ENCODE results near the gene GPR32.
"Not testable (repeated sequence)": the region's sequence is repeated elsewhere in the genome, so short reads cannot be mapped to it uniquely, and the experiment has no call there.

GPR32 gene

DNA sequence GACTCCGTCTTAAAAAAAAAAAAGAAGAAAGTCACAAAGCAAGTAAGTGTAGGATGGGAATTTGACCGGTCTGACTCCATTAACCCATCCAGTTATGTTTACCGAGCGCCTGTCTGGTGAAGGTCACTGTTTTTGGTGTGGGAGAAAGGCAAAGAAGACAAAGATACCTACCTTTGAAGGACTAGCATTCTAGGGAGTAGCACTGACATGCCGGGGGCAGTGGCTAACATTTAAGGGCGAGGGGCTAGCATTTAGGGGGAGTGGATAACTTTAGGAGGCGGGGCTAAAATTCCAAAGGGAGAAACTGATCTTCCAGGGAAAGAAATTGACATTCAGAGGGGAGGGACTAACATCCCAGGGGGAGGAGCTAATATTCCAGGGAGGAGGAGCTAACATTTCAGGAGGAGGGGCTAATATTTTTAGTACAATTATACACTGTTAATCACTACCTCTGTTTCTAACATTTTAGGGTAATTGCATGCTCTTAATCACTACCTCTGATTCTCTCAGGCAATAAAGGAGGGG is 8.7 kb downstream of the GPR32 start:
- POLR2A ChIA-PET, result no interaction called here
- CTCF ChIA-PET, result interaction anchor here (0.9 to 7.5 kb wide), 5 partner anchors 16 to 109 kb away, joined by 4 to 36 read pairs (median 5); no protein-coding TSS in a partner anchor
- Histone ChIP-seq H3K4me3 (ENCODE audit: control insufficient read depth in 1 of 7, extremely low read depth in 1 of 7, insufficient read depth in 4 of 7, low read depth in 2 of 7, low read length in 6 of 7) (no peak overlapping the region), H3K27ac (ENCODE audit: insufficient read depth in 1 of 2, low read depth in 1 of 2, low read length in 2 of 2, poor library complexity in 1 of 2, severe bottlenecking in 2 of 2) (no peak overlapping the region), H3K36me3 (ENCODE audit: control insufficient read depth in 4 of 4, insufficient read depth in 4 of 4, low read length in 3 of 4) (no peaks in the 10 kb centered on the region), H3K27me3 (replicated peaks in 2 of 5; ENCODE audit: control insufficient read depth in 4 of 5, insufficient read depth in 5 of 5, low read length in 4 of 5) (peaks cover 4 to 82% (median 28%) of the 10 kb centered on the region in 5 experiments), H3K9me3 (ENCODE audit: control extremely low read depth in 1 of 5, control insufficient read depth in 4 of 5, insufficient read depth in 2 of 5, low read depth in 1 of 5, low read length in 4 of 5) (peaks cover 0 to 10% (median 0%) of the 10 kb centered on the region in 5 experiments), H3K4me1 (ENCODE audit: control extremely low read depth in 1 of 4, control insufficient read depth in 4 of 4, insufficient read depth in 4 of 4, low read length in 3 of 4) (peaks cover 0 to 13% (median 4%) of the 10 kb centered on the region in 4 experiments)
- DNase-seq, result no peak
- 61% methylated on average over 7 of the region's 7 CpGs for WGBS (ENCODE audit: insufficient coverage)

DNA sequence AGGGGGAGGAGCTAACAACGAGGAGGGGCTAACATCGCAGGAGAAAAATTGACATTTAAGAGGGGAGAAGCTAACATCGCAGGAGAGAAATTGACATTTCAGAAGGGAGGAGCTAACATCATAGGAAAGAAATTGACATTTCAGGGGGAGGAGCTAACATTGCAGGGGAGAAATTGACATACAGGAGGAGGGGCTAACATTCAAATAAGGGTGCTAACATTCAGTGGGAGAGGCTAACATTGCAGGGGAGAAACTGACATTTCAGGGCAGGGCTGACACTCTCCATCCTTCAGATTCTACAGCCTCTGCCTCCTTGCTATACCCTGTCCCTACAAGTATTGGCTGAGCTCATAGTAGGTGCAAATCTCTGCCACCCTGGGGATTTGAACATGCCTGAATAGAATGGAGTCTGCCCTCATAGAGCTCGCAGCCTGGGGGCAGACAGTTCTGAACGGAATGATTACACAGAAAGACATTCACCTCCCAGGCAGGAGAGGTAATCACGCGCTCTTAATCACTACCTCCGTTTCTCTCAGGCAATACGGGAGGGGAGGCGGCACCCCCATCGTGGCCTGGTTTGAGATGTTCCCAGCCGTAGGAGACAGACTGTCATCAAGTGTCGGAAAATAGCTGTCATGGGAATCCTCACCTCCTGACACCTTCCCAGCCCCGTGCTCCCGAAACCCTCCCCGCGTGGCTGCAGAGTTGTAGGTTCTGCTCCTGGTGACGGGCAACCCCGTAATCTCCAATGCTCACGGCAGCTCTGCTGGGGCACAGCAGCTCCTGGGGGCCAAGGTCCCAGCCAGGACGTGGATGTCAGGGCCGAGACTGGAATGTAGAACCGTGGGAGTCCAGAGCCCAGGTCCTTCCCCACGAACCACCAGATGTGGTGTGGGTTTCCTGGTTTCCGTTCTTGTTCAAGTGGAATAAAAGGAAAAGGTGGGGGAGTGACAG is 9.5 kb downstream of the GPR32 start:
- H3K27me3 ChIP-seq (replicated peaks in 2 of 5; ENCODE audit: control insufficient read depth in 4 of 5, insufficient read depth in 5 of 5, low read length in 4 of 5), result peaks cover 4 to 76% (median 27%) of the 10 kb centered on the region in 5 experiments

DNA sequence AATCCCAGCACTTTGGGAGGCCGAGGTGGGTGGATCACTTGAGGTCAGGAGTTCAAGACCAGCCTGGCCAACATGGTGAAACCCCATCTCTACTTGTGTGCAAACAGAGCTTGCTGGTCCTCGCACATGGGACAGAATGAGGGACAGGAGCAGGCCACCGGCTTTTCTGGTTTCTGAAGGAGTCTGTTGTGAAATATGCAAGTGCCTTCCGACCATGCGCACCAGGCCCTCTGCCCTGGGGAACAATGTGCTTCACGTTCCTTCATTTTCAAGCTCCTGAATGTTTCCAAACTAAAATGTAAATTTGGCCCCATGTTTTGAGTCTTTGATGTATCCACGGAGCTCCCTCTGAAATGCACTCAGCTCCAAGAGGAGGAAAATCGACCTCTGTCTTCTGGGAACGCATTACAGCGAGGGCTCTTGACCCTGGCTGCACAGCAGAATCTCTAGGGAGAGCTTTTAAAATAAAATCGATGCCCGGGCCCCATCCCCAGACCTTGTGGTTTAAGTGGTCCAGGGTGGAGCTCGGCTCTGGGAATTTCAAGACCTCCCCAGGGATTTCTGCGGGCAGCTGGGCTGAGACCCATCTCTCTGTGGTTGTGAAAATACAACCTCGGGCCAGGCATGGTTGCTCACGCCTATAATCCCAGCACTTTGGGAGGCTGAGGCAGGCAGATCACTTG is 10.6 kb downstream of the GPR32 start:
- ChIA-PET CTCF (interaction anchor here (0.8 to 7.5 kb wide), 5 partner anchors 59 to 243 kb away, joined by 3 to 36 read pairs (median 10); partner anchors contain the start of gene CLEC11A), POLR2A (no interaction called here)
- peaks cover 0 to 13% (median 4%) of the 10 kb centered on the region in 4 experiments for H3K4me1 ChIP-seq (ENCODE audit: control extremely low read depth in 1 of 4, control insufficient read depth in 4 of 4, insufficient read depth in 4 of 4, low read length in 3 of 4)
- H3K9me3 ChIP-seq (ENCODE audit: control extremely low read depth in 1 of 5, control insufficient read depth in 4 of 5, insufficient read depth in 2 of 5, low read depth in 1 of 5, low read length in 4 of 5), result peaks cover 0 to 10% (median 0%) of the 10 kb centered on the region in 5 experiments
- no peaks in the 10 kb centered on the region for H3K36me3 ChIP-seq (ENCODE audit: control insufficient read depth in 4 of 4, insufficient read depth in 4 of 4, low read length in 3 of 4)
- H3K27ac ChIP-seq (ENCODE audit: insufficient read depth in 1 of 2, low read depth in 1 of 2, low read length in 2 of 2, poor library complexity in 1 of 2, severe bottlenecking in 2 of 2), result no peak overlapping the region
- WGBS (ENCODE audit: insufficient coverage), result 65% methylated on average over 12 of the region's 16 CpGs
- peaks cover 4 to 70% (median 22%) of the 10 kb centered on the region in 5 experiments for H3K27me3 ChIP-seq (replicated peaks in 2 of 5; ENCODE audit: control insufficient read depth in 4 of 5, insufficient read depth in 5 of 5, low read length in 4 of 5)
- no peak for DNase-seq
- H3K4me3 ChIP-seq (ENCODE audit: control insufficient read depth in 1 of 7, extremely low read depth in 1 of 7, insufficient read depth in 4 of 7, low read depth in 2 of 7, low read length in 6 of 7), result no peak overlapping the region

More for the DNA sequence above, 9.5 kb downstream of the GPR32 start:
- ChIA-PET POLR2A (no interaction called here), CTCF (interaction anchor here (0.9 to 7.5 kb wide), 6 partner anchors 15 to 242 kb away, joined by 4 to 36 read pairs (median 5); no protein-coding TSS in a partner anchor)
- Histone ChIP-seq H3K4me1 (ENCODE audit: control extremely low read depth in 1 of 4, control insufficient read depth in 4 of 4, insufficient read depth in 4 of 4, low read length in 3 of 4) (peaks cover 0 to 13% (median 4%) of the 10 kb centered on the region in 4 experiments), H3K9me3 (ENCODE audit: control extremely low read depth in 1 of 5, control insufficient read depth in 4 of 5, insufficient read depth in 2 of 5, low read depth in 1 of 5, low read length in 4 of 5) (peaks cover 0 to 10% (median 0%) of the 10 kb centered on the region in 5 experiments), H3K36me3 (ENCODE audit: control insufficient read depth in 4 of 4, insufficient read depth in 4 of 4, low read length in 3 of 4) (no peaks in the 10 kb centered on the region), H3K27ac (ENCODE audit: insufficient read depth in 1 of 2, low read depth in 1 of 2, low read length in 2 of 2, poor library complexity in 1 of 2, severe bottlenecking in 2 of 2) (no peak overlapping the region), H3K4me3 (ENCODE audit: control insufficient read depth in 1 of 7, extremely low read depth in 1 of 7, insufficient read depth in 4 of 7, low read depth in 2 of 7, low read length in 6 of 7) (no peak overlapping the region)
- WGBS (ENCODE audit: insufficient coverage), result 44% methylated on average over 18 of the region's 25 CpGs
- DNase-seq, result no peak

DNA sequence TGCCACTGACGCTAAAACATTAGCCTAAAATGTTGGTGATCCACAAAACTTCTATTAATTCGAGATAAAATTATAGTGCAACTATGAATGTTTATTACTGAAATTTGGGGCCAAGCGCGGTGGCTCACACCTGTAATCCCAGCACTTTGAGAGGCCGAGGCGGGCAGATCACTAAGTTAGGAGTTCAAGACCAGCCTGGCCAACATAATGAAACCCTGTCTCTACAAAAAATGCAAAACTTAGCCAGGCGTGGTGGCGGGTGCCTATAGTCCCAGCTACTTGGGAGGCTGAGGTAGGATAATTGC is 13.5 kb downstream of the GPR32 start:
- peaks cover 3 to 44% (median 13%) of the 10 kb centered on the region in 5 experiments for H3K27me3 ChIP-seq (replicated peaks in 2 of 5; ENCODE audit: control insufficient read depth in 4 of 5, insufficient read depth in 5 of 5, low read length in 4 of 5)
- H3K27ac ChIP-seq (ENCODE audit: insufficient read depth in 1 of 2, low read depth in 1 of 2, low read length in 2 of 2, poor library complexity in 1 of 2, severe bottlenecking in 2 of 2); H3K9me3 ChIP-seq (ENCODE audit: control extremely low read depth in 1 of 5, control insufficient read depth in 4 of 5, insufficient read depth in 2 of 5, low read depth in 1 of 5, low read length in 4 of 5); H3K4me1 ChIP-seq (ENCODE audit: control extremely low read depth in 1 of 4, control insufficient read depth in 4 of 4, insufficient read depth in 4 of 4, low read length in 3 of 4); H3K4me3 ChIP-seq (ENCODE audit: control insufficient read depth in 1 of 7, extremely low read depth in 1 of 7, insufficient read depth in 4 of 7, low read depth in 2 of 7, low read length in 6 of 7); H3K36me3 ChIP-seq (ENCODE audit: control insufficient read depth in 4 of 4, insufficient read depth in 4 of 4, low read length in 3 of 4); DNase-seq: not testable (repeated sequence)
- ChIA-PET CTCF (interaction anchor here (0.6 to 7.5 kb wide), 10 partner anchors 9 to 194 kb away, joined by 3 to 36 read pairs (median 4); partner anchors contain the start of gene CLEC11A), POLR2A (interaction anchor here (1.0 kb wide), 1 partner anchor 59 kb away, joined by 3 read pairs; no protein-coding TSS in a partner anchor)
- 56% methylated on average over 4 of the region's 8 CpGs for WGBS (ENCODE audit: insufficient coverage)

DNA sequence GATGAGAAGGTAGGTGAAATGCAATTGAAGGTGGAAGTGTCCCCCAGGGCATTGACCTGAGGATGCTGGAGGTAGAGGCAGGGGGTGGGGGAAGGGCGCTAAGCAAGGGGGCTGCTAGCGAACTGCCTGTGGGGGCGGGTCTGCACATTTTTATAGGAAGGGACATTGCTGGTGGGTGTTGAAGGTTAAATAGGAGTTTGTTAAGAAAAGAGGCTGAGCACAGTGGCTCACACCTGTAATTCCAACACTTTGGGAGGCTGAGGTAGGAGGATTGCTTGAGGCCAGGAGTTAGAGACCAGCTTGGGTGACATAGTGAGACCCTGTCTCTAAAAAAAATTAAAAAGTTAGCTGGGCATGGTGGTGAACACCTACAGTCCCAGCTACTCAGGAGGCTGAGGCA is 14.4 kb downstream of the GPR32 start:
- Histone ChIP-seq H3K27ac (ENCODE audit: insufficient read depth in 1 of 2, low read depth in 1 of 2, low read length in 2 of 2, poor library complexity in 1 of 2, severe bottlenecking in 2 of 2) (no peak overlapping the region), H3K36me3 (ENCODE audit: control insufficient read depth in 4 of 4, insufficient read depth in 4 of 4, low read length in 3 of 4) (no peaks in the 10 kb centered on the region), H3K9me3 (ENCODE audit: control extremely low read depth in 1 of 5, control insufficient read depth in 4 of 5, insufficient read depth in 2 of 5, low read depth in 1 of 5, low read length in 4 of 5) (no peaks in the 10 kb centered on the region), H3K4me1 (ENCODE audit: control extremely low read depth in 1 of 4, control insufficient read depth in 4 of 4, insufficient read depth in 4 of 4, low read length in 3 of 4) (peaks cover 0 to 4% (median under 1%) of the 10 kb centered on the region in 4 experiments), H3K27me3 (replicated peaks in 2 of 5; ENCODE audit: control insufficient read depth in 4 of 5, insufficient read depth in 5 of 5, low read length in 4 of 5) (peaks cover 0 to 35% (median 5%) of the 10 kb centered on the region in 5 experiments), H3K4me3 (ENCODE audit: control insufficient read depth in 1 of 7, extremely low read depth in 1 of 7, insufficient read depth in 4 of 7, low read depth in 2 of 7, low read length in 6 of 7) (no peak overlapping the region)
- 89% methylated on average over 3 of the region's 3 CpGs for WGBS (ENCODE audit: insufficient coverage)
- CTCF ChIA-PET, result interaction anchor here (1.0 to 3.8 kb wide), 6 partner anchors 63 to 195 kb away, joined by 3 to 26 read pairs (median 4); partner anchors contain the start of gene CLEC11A
- POLR2A ChIA-PET, result interaction anchor here (0.6 kb wide), 1 partner anchor 89 kb away, joined by 3 read pairs; no protein-coding TSS in a partner anchor
- no peak for DNase-seq

DNA sequence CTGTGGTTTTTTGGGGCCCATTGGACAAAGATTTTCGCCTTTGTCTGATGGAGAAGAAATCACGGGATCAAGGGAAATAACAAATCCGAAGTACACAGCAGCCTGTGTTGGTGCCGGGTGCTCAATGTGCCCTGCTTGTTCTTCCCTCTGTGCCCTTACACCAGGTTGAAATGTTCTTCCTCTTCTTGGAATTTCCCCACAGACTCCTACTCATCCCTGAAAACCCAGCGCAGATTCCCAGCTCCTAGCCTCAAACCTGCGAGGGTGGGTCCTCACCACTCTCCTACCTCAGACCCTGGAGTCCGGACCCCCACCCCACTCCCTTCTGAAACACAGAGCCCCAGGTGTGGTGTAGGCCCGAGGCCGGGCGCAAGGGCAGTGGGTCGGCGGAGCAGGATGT is 15.1 kb downstream of the GPR32 start:
- H3K27me3 ChIP-seq (replicated peaks in 2 of 5; ENCODE audit: control insufficient read depth in 4 of 5, insufficient read depth in 5 of 5, low read length in 4 of 5), result peaks cover 0 to 29% (median 5%) of the 10 kb centered on the region in 5 experiments
- H3K4me1 ChIP-seq (ENCODE audit: control extremely low read depth in 1 of 4, control insufficient read depth in 4 of 4, insufficient read depth in 4 of 4, low read length in 3 of 4), result peaks cover 0 to 4% (median under 1%) of the 10 kb centered on the region in 4 experiments
- H3K4me3 ChIP-seq (ENCODE audit: control insufficient read depth in 1 of 7, extremely low read depth in 1 of 7, insufficient read depth in 4 of 7, low read depth in 2 of 7, low read length in 6 of 7), result no peak overlapping the region
- H3K9me3 ChIP-seq (ENCODE audit: control extremely low read depth in 1 of 5, control insufficient read depth in 4 of 5, insufficient read depth in 2 of 5, low read depth in 1 of 5, low read length in 4 of 5), result no peaks in the 10 kb centered on the region
- no peak overlapping the region for H3K27ac ChIP-seq (ENCODE audit: insufficient read depth in 1 of 2, low read depth in 1 of 2, low read length in 2 of 2, poor library complexity in 1 of 2, severe bottlenecking in 2 of 2)
- DNase-seq, result no peak
- H3K36me3 ChIP-seq (ENCODE audit: control insufficient read depth in 4 of 4, insufficient read depth in 4 of 4, low read length in 3 of 4), result no peaks in the 10 kb centered on the region
- ChIA-PET POLR2A (no interaction called here), CTCF (interaction anchor here (1.0 kb wide), 1 partner anchor 121 kb away, joined by 5 read pairs; no protein-coding TSS in a partner anchor)
- 94% methylated on average over 7 of the region's 12 CpGs for WGBS (ENCODE audit: insufficient coverage)
